Cardiac muscle cell (in vitro differentiated cells and primary cell): ENCODE data around the gene MRAS. TPM values are rescaled to one million over a fixed set of nuclear protein-coding genes. Genes with fewer than 3 reads are reported as not detected.
A peak's percentile ranks its signal among the peaks of the same experiment; 100 is the strongest.
"Not testable (repeated sequence)": the region's sequence is repeated elsewhere in the genome, so short reads cannot be mapped to it uniquely, and the experiment has no call there.

ENCODE experiments used
- DNase-seq, 2 donors: peaks; one replicate each; pipeline versions ENCODE4 v3.0.0 to v3.0.0-alpha.2; 2010 to 2017; ENCODE audit warnings: low read depth in 1 of 2, low spot score in 1 of 2
- H3K27ac ChIP-seq: fragments of 200-600 bp; sonication (generic); 2 replicates; pipeline ENCODE4 v1.5.1; 2016
- H3K27me3 ChIP-seq: fragments of 200-600 bp; sonication (generic); 2 replicates; pipeline ENCODE4 v1.6.0; 2016; ENCODE audit warnings: control low read depth
- H3K36me3 ChIP-seq: fragments of 200-600 bp; sonication (generic); 2 replicates; pipeline ENCODE4 v1.5.1; 2016; ENCODE audit warnings: control low read depth
- H3K4me1 ChIP-seq: fragments of 200-600 bp; sonication (generic); 2 replicates; pipeline ENCODE4 v1.8.1; 2017; ENCODE audit warnings: low read depth, mild to moderate bottlenecking, mixed run types
- H3K4me3 ChIP-seq: fragments of 200-600 bp; sonication (generic); 2 replicates; pipeline ENCODE4 v1.5.1; 2016; ENCODE audit warnings: mild to moderate bottlenecking
- H3K9me3 ChIP-seq: fragments of 200-600 bp; sonication (generic); 2 replicates; pipeline ENCODE4 v1.5.1; 2017; ENCODE audit warnings: low read depth, mild to moderate bottlenecking, control low read depth
- polyA plus RNA-seq: library from polyadenylated mRNA; unstranded; fragments of >200 nt; fragmentation: Nextera tagmentation; extraction: Ambion mirVana; gene quantifications from 2 replicates; pipeline ENCODE4 v1.2.1, GENCODE V29; 2016
- total RNA-seq: library from RNA; depleted of rRNA; stranded (reverse); fragments of >200 nt; gene quantifications from 2 replicates; pipeline ENCODE4 v1.2.3, GENCODE V29; 2016
- TF ChIP-seq, protein P1 (sequence below): IDR thresholded peaks from 2 replicates; pipeline ENCODE4 v1.5.1; 2012; ENCODE audit warnings: low read depth, mild to moderate bottlenecking, low read length

The MRAS gene
- total and polyA plus RNA-seq, 2 experiments from 2014 or later = 66.5 to 92.6 TPM

DNA sequence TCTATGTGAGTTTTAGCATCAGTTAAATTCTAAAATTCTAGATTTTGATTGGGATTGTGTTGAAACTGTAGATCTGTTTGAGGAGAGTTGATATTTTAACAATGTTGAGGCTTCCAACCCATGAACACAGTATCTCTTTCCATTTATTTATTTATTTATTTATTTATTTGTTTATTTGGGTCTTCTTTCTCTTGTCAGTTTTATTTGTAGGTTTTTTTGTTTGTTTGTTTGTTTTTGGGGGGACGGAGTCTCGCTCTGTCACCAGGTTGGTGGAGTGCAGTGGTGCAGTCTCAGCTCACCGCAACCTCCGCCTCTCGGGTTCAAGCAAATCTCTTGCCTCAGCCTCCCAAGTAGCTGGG is 25.3 kb downstream of the MRAS start:
- DNase-seq = no peak

DNA sequence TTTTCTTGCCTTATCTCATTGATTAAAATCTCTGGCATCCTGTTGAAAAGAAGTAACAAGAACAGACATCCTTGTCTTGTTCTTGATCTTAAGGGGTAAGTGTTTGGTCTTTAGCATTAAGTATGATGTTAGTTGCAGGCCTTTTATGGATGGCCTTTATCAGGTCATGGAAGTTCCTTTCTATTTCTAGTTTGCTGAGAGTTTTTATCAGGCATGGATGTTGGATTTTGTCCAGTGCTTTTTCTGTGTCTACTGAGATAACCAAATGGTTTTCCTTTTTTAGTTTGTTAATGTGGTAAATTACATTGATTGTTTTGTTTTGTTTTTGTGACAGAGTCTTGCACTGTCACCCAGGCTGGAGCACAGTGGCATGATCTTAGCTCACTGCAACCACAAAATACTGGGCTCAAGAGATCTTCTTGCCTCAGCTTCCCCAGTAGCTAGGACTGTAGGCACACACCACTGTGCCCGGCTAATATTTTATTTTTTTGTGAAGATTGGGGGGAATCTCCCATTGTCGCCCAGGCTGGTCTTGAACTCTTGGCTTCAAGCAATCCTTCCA is 26.3 kb downstream of the MRAS start:
- Histone ChIP-seq H3K4me1 (peaks cover 78% of the 10 kb centered on the region), H3K4me3 (no peak overlapping the region), H3K9me3 (no peaks in the 10 kb centered on the region), H3K36me3 (peaks cover 6% of the 10 kb centered on the region), H3K27ac (peak overlapping the region; percentile 94), H3K27me3 (no peaks in the 10 kb centered on the region)
- DNase-seq = peak; percentile 22 to 26
- TF ChIP-seq, protein P1, sequence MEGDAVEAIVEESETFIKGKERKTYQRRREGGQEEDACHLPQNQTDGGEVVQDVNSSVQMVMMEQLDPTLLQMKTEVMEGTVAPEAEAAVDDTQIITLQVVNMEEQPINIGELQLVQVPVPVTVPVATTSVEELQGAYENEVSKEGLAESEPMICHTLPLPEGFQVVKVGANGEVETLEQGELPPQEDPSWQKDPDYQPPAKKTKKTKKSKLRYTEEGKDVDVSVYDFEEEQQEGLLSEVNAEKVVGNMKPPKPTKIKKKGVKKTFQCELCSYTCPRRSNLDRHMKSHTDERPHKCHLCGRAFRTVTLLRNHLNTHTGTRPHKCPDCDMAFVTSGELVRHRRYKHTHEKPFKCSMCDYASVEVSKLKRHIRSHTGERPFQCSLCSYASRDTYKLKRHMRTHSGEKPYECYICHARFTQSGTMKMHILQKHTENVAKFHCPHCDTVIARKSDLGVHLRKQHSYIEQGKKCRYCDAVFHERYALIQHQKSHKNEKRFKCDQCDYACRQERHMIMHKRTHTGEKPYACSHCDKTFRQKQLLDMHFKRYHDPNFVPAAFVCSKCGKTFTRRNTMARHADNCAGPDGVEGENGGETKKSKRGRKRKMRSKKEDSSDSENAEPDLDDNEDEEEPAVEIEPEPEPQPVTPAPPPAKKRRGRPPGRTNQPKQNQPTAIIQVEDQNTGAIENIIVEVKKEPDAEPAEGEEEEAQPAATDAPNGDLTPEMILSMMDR = no peak

More for the DNA sequence above, 25.3 kb downstream of the MRAS start:
- peaks cover 82% of the 10 kb centered on the region for H3K4me1 ChIP-seq
- H3K9me3 ChIP-seq = no peaks in the 10 kb centered on the region
- peak overlapping the region; percentile 94 for H3K27ac ChIP-seq
- H3K27me3 ChIP-seq = no peaks in the 10 kb centered on the region
- H3K4me3 ChIP-seq = no peak overlapping the region
- TF ChIP-seq, protein P1 = no peak
- H3K36me3 ChIP-seq = peaks cover 6% of the 10 kb centered on the region

DNA sequence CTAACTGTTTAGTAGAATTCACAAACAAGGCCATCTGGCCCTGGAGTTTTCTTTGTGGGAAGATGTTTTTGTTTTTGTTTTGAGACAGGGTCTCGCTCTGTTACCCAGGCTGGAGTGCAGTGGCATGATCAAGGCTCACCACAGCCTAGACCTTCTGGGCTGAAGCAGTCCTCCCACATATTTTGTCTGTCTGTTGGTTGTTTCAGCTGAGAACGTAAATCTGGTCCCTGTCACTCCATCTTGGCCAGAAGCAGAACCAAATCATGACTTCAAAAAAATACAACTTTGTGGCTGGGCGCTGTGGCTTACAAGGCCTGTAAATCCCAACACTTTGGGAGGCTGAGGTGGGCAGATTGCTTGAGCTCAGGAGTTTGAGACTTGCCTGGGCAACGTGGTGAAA is 27.1 kb downstream of the MRAS start:
- TF ChIP-seq, protein P1 = no peak

DNA sequence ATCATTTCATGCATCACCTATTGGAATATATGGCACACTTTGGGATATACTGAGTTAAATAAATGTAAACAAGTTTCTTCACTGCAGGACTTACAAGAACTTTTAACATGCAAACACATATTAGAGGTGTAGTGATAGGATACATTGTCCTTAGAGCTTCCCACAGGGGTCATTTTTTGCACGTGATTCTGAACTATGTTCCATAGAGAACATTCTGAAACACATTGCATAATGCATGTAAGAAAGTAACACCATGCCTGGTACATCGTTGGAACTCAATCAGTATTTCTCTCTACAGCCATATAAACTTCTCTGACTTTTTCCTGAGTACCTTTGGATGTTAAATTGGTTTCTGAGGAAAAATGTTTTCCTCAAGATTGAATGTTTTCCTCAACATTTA is 28.3 kb downstream of the MRAS start:
- Histone ChIP-seq H3K4me1 (peaks cover 84% of the 10 kb centered on the region), H3K4me3 (no peak overlapping the region), H3K36me3 (peaks cover 6% of the 10 kb centered on the region), H3K9me3 (no peaks in the 10 kb centered on the region), H3K27ac (peak overlapping the region; percentile 78), H3K27me3 (no peaks in the 10 kb centered on the region)
- no peak for DNase-seq
- TF ChIP-seq, protein P1 = no peak

More for the DNA sequence above, 27.1 kb downstream of the MRAS start:
- Histone ChIP-seq H3K27me3 (no peaks in the 10 kb centered on the region), H3K4me1 (peaks cover 84% of the 10 kb centered on the region), H3K36me3 (peaks cover 6% of the 10 kb centered on the region), H3K4me3 (no peak overlapping the region), H3K9me3 (no peaks in the 10 kb centered on the region), H3K27ac (peak overlapping the region; percentile 94)
- no peak for DNase-seq

DNA sequence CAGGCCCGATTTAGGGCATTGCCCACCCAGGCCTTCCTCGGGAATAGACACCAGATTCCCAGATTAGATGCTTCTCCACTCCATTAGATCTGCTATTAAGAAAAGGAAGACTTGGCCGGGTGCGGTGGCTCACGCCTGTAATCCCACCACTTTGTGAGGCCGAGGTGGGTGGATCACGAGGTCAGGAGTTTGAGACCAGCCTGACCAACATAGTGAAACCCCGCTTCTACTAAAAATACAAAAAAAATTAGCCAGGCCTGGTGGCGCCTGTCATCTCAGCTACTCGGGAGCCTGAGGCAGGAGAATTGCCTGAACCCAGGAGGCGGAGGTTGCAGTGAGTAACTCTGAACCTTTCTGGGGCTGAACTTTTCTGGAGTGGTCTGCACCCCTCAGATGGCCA is 28.8 kb downstream of the MRAS start:
- not testable (repeated sequence) for H3K4me3 ChIP-seq, H3K27me3 ChIP-seq, H3K36me3 ChIP-seq, H3K9me3 ChIP-seq, DNase-seq
- Histone ChIP-seq H3K4me1 (peaks cover 84% of the 10 kb centered on the region), H3K27ac (peak overlapping the region; percentile 78)

DNA sequence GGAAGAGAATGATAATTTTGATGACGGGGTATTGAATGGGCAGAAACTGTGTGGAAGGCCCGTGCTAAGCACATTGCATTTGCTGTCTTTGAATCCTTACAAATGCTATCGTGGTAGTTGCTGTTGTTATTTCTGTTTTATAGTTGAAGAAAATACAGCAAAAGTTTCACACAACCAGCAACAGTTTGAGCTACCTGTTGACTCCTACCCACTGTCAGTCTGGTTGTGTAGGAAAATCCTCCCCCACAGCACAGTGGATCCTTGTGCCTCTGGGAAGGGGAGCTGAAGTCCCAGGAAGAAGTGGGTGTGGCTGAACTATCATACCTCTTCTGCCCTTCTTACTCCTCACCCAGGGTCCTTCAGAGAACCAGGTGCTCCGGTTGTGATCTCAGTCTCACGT is 29.4 kb downstream of the MRAS start:
- DNase-seq = no peak
- H3K27ac ChIP-seq = peak overlapping the region; percentile 78
- no peaks in the 10 kb centered on the region for H3K27me3 ChIP-seq
- H3K36me3 ChIP-seq = peaks cover 6% of the 10 kb centered on the region
- H3K4me1 ChIP-seq = peaks cover 84% of the 10 kb centered on the region
- TF ChIP-seq, protein P1 = no peak
- no peak overlapping the region for H3K4me3 ChIP-seq
- H3K9me3 ChIP-seq = no peaks in the 10 kb centered on the region
